ENCODE results near the gene TOMM6.

Gene TOMM6

GRCh38 chr6:41775293-41775882 is 12.1 kb upstream of the TOMM6 start:
- no peaks in the 10 kb centered on the region for H3K36me3 ChIP-seq
- no peaks in the 10 kb centered on the region for H3K27me3 ChIP-seq
- DNase-seq, result no peak
- H3K9me3 ChIP-seq, result no peaks in the 10 kb centered on the region
- H3K4me1 ChIP-seq, result no peaks in the 10 kb centered on the region; the same call in 1 of the 2 replicates
- H3K4me3 ChIP-seq (ENCODE audit: low read depth, low read length), result no peak overlapping the region
- no peak for TF ChIP-seq CTCF (IDR thresholded peaks at IDR 0.05; ENCODE audit: low read depth, low read length)

- DNase-seq, result no peak
- H3K4me3 ChIP-seq (ENCODE audit: low read depth, low read length), result no peak overlapping the region
- no peaks in the 10 kb centered on the region for H3K36me3 ChIP-seq
- no peaks in the 10 kb centered on the region for H3K4me1 ChIP-seq
- H3K9me3 ChIP-seq, result no peaks in the 10 kb centered on the region
- no peaks in the 10 kb centered on the region for H3K27me3 ChIP-seq
- TF ChIP-seq CTCF (IDR thresholded peaks at IDR 0.05; ENCODE audit: low read depth, low read length), result no peak
Observed at GRCh38 chr6:41777551-41778285, 9.8 kb upstream of the TOMM6 start.

GRCh38 chr6:41778895-41779294 is 8.6 kb upstream of the TOMM6 start:
- no peaks in the 10 kb centered on the region for H3K27me3 ChIP-seq
- no peaks in the 10 kb centered on the region for H3K4me1 ChIP-seq
- peak overlapping the region; percentile 70 for H3K4me3 ChIP-seq (ENCODE audit: low read depth, low read length)
- H3K9me3 ChIP-seq, result no peaks in the 10 kb centered on the region
- H3K36me3 ChIP-seq, result no peaks in the 10 kb centered on the region
- no peak for TF ChIP-seq CTCF (IDR thresholded peaks at IDR 0.05; ENCODE audit: low read depth, low read length)
- no peak for DNase-seq

- Histone ChIP-seq H3K27me3 (no peaks in the 10 kb centered on the region), H3K4me3 (ENCODE audit: low read depth, low read length) (peak overlapping the region; percentile 70), H3K4me1 (no peaks in the 10 kb centered on the region), H3K9me3 (no peaks in the 10 kb centered on the region), H3K36me3 (no peaks in the 10 kb centered on the region)
- no peak for DNase-seq
- no peak for TF ChIP-seq CTCF (IDR thresholded peaks at IDR 0.05; ENCODE audit: low read depth, low read length)
Observed at GRCh38 chr6:41779336-41779735, 8.2 kb upstream of the TOMM6 start.

GRCh38 chr6:41779788-41780550 is 7.5 kb upstream of the TOMM6 start, which contains the start of gene FRS3:
TSS of gene FRS3 (minus strand) at chr6:41779900. CDS start at chr6:41776987, 2,913 bp downstream.
- H3K9me3 ChIP-seq, result no peaks in the 10 kb centered on the region
- H3K27me3 ChIP-seq, result no peaks in the 10 kb centered on the region
- no peaks in the 10 kb centered on the region for H3K36me3 ChIP-seq
- DNase-seq, result peak; percentile 97
- H3K4me1 ChIP-seq, result no peaks in the 10 kb centered on the region
- peak; percentile 85 for TF ChIP-seq CTCF (IDR thresholded peaks at IDR 0.05; ENCODE audit: low read depth, low read length)
- H3K4me3 ChIP-seq (ENCODE audit: low read depth, low read length), result peak within 1 kb of the TSS; percentile 70

All from BE2C (cell line).